ENCODE results near the gene ATG2A. TPM values are rescaled to one million over a fixed set of nuclear protein-coding genes. Genes with fewer than 3 reads are reported as not detected.

The ATG2A gene
- total RNA-seq, 1 donor from 2014 or later, result 25.8 TPM

DNA sequence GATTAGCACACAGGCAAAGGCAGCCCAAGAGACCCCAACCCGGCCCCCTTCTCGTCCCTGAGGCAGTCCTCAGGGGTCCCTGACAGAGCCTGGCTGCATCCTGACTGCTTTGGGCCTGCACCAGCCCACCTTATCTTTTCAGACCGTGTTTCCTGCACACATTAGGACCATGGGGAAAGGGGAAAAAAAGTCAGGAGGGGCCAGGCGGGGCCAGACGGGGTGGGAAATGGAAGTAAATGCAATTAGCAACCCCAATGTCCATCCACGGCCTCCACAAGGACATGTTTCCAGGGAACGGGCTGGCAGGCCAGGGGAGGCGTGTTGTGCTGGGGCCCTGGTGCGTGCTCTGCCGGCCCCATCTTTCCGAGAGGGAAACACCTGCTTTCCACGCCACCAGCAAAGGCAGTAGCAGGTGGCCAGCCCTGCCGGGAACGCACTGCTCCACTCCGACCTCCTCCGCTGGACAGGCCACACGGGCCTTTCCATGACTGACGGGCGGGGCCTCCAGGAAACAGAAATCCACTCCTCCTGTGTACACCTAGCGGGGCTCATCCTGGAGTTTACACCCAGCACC is 46.0 kb downstream of the ATG2A start:
- TF ChIP-seq CTCF (conservative IDR thresholded peaks at IDR 0.05; ENCODE audit: low read depth, low read length), result no peak
- DNase-seq (ENCODE audit: low read depth), result no peak
- H3K4me3 ChIP-seq (ENCODE audit: low read depth, low read length), result no peak overlapping the region

DNA sequence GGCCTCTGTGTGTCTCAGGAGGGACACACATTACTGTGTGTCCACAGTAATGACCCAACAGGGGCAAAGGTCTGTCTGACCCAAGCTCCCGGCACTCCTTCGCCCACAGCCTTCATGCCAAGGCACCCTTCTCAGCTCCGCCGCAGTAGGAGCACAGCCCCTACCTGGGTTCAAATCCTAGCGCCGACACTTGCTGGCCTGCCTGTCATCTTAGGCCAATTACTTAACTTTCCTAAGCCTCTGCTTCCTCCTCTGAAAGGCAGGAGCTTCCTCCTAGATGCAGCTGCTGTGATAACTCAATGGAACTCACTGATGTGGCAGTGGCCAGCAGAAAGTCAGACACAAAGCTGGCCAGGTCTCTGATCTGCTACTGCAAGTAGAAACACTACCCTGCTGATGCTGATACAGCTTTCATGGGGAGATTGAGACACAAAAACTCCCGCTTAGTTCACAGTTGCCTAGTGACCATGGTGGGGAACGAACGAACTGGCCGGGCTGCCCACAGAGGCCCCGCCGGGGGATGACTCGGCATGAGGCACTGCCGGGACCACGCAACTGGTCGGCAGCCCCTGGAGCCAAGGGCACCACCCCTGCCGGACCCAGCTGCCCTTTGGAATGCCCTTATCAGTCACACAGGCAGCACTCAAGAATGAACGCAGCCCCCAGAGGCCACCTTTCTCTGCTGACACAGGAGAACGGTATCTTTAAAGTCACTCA is 46.7 kb downstream of the ATG2A start:
- no peak overlapping the region for H3K4me3 ChIP-seq (ENCODE audit: low read depth, low read length)
- no peak for TF ChIP-seq CTCF (conservative IDR thresholded peaks at IDR 0.05; ENCODE audit: low read depth, low read length)
- no peak for DNase-seq (ENCODE audit: low read depth)

DNA sequence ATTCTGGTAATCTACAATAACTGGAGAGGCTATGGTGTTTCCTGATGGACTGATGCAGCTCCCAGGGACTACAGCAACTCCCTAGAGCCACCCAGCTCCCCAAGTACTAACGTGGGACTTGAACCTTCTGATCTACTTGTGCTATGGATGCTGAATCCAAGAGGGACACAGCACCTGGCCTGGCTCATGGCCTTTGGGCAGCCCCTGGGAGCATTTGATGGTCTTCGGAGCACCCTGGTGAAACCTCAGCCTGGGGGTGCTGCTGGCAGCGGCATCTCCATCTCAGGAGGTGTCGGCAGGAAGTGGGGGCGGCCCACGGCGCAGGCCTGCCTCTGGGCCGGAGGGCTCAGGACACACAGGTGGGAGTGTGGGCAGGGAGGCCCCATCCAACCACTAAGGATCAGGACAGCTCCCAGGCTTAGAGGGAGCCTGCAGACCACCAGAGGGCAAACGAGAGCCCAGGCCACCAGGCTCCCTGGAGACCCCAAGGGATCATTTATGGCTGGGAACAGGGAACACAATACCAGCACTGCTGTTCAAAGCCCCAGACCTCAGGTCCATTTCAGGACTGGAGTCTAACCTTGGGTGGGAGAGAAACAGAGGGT is 47.3 kb downstream of the ATG2A start:
- TF ChIP-seq CTCF (conservative IDR thresholded peaks at IDR 0.05; ENCODE audit: low read depth, low read length), result peak; percentile 34
- H3K4me3 ChIP-seq (ENCODE audit: low read depth, low read length), result no peak overlapping the region
- DNase-seq (ENCODE audit: low read depth), result no peak

DNA sequence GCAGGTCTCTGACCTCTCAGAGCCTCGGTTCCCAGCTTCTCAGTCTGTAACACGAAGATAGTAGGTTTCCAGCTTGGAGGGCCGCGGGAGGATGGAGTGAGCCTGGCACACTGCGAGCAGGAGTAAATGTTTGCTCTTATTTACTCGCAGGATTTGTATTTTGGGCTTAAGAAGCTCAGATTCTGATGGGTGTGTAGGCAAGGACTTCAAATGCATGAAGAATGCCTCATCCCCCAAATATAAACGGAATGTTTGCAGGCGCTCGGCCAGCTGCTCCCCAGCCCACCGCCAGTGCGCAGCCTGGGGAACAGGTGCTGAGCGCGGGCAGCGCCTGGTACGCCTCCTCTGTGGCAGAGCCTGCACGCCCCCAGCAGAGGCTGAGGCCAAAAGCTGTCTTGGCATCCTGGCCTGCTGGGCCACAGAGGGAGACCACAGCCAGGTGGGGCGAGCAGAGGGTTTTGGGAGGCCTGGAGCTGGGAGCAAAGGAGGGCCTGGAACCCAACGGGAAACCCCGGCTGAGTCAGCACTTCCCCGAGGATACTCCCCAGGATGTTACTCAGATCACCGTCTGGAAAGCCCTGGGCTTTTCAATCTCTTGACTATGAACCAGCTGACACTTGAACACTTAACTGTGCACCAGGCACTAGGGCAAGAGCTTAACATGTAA is 48.0 kb downstream of the ATG2A start:
- TF ChIP-seq CTCF (conservative IDR thresholded peaks at IDR 0.05; ENCODE audit: low read depth, low read length), result no peak
- no peak overlapping the region for H3K4me3 ChIP-seq (ENCODE audit: low read depth, low read length)
- no peak for DNase-seq (ENCODE audit: low read depth)

GRCh38 chr11:64867748-64868462 is 49.1 kb downstream of the ATG2A start:
- no peak overlapping the region for H3K4me3 ChIP-seq (ENCODE audit: low read depth, low read length)
- no peak for DNase-seq (ENCODE audit: low read depth)
- no peak for TF ChIP-seq CTCF (conservative IDR thresholded peaks at IDR 0.05; ENCODE audit: low read depth, low read length)

DNA sequence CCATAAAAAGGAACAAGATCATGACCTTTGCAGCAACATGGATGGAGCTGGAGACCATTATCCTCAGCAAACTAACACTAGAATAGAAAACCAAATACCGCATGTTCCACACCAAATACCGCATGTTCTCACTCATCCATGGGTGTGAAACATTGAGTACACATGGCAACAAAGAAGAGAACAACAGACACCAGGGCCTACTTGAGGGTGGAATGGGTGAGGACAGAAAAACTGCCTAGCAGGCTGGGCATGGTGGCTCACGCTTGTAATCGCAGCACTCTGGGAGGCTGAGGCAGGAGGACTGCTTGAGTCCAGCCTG is 50.9 kb downstream of the ATG2A start:
- no peak for DNase-seq (ENCODE audit: low read depth)
- no peak for TF ChIP-seq CTCF (conservative IDR thresholded peaks at IDR 0.05; ENCODE audit: low read depth, low read length)
- no peak overlapping the region for H3K4me3 ChIP-seq (ENCODE audit: low read depth, low read length)

All from epithelial cell of proximal tubule (primary cell).